HepG2 (cell line): ENCODE measurements around the gene SLC45A3. TPM values are rescaled to one million over a fixed set of nuclear protein-coding genes. Genes with fewer than 3 reads are reported as not detected.

Source experiments
- ARNTL ChIP-seq: sonication (generic); formaldehyde crosslinking; IDR thresholded peaks from 2 replicates; pipeline ENCODE4 v1.4.0; 2020; ENCODE audit warnings: mild to moderate bottlenecking, missing genetic modification reagents
- MNT ChIP-seq: fragments of 450-650 bp; IDR thresholded peaks from 2 replicates; pipeline ENCODE4 v1.6.1; 2016
- MXD3 ChIP-seq: IDR thresholded peaks from 2 replicates; pipeline ENCODE4 v1.6.1; 2016; ENCODE audit warnings: mild to moderate bottlenecking, missing biosample characterization, missing genetic modification reagents
- PBX3 ChIP-seq: sonication (generic); formaldehyde crosslinking; IDR thresholded peaks from 2 replicates; pipeline ENCODE4 v1.8.1; 2023; ENCODE audit warnings: missing genetic modification reagents, inconsistent platforms, borderline replicate concordance
- POGK ChIP-seq: sonication (generic); formaldehyde crosslinking; conservative IDR thresholded peaks from 2 replicates; pipeline ENCODE4 v1.8.0; 2022; ENCODE audit warnings: mild to moderate bottlenecking, moderate library complexity, missing genetic modification reagents
- POGZ ChIP-seq: sonication (generic); formaldehyde crosslinking; IDR thresholded peaks from 2 replicates; pipeline ENCODE4 v1.4.0; 2020; ENCODE audit warnings: mild to moderate bottlenecking, missing genetic modification reagents
- POLR2A ChIP-seq, 2 experiments: IDR thresholded peaks; 2 replicates each; pipeline ENCODE4 v1.6.1; 2011; ENCODE audit warnings: low read depth in 2 of 2, low read length in 2 of 2, mild to moderate bottlenecking in 1 of 2, moderate library complexity in 1 of 2; ENCODE audit not compliant: insufficient read depth in 1 of 2
- RFXAP ChIP-seq: sonication (generic); formaldehyde crosslinking; IDR thresholded peaks from 2 replicates; pipeline ENCODE4 v1.4.0; 2020; ENCODE audit warnings: missing genetic modification reagents, borderline replicate concordance
- SALL1 ChIP-seq: sonication (generic); formaldehyde crosslinking; IDR thresholded peaks from 2 replicates; pipeline ENCODE4 v1.8.0; 2022; ENCODE audit warnings: mild to moderate bottlenecking, missing genetic modification reagents
- SIN3A ChIP-seq: IDR thresholded peaks from 2 replicates; pipeline ENCODE4 v1.6.1; 2011; ENCODE audit warnings: low read depth, mild to moderate bottlenecking, control low read depth, low read length, borderline replicate concordance
- SKIL ChIP-seq: sonication (generic); formaldehyde crosslinking; IDR thresholded peaks from 2 replicates; pipeline ENCODE4 v1.8.0; 2022; ENCODE audit warnings: missing genetic modification reagents, mild to moderate bottlenecking, moderate library complexity, borderline replicate concordance
- UBTF ChIP-seq: sonication (generic); formaldehyde crosslinking; IDR thresholded peaks from 2 replicates; pipeline ENCODE4 v1.4.0; 2020; ENCODE audit warnings: mild to moderate bottlenecking, missing genetic modification reagents
- ZNF124 ChIP-seq: sonication (generic); formaldehyde crosslinking; IDR thresholded peaks from 2 replicates; pipeline ENCODE4 v1.4.0; 2020; ENCODE audit warnings: missing genetic modification reagents
- ZNF207 ChIP-seq: fragments of 450-650 bp; IDR thresholded peaks from 2 replicates; pipeline ENCODE4 v1.6.1; 2016; ENCODE audit warnings: antibody characterized with exemption, borderline replicate concordance
- ZNF253 ChIP-seq: sonication (generic); formaldehyde crosslinking; IDR thresholded peaks from 2 replicates; pipeline ENCODE4 v1.8.0; 2022; ENCODE audit warnings: mild to moderate bottlenecking, missing genetic modification reagents, borderline replicate concordance
- ZNF256 ChIP-seq: sonication (generic); formaldehyde crosslinking; conservative IDR thresholded peaks from 2 replicates; pipeline ENCODE4 v1.4.0; 2020; ENCODE audit warnings: missing genetic modification reagents
- ZNF33B ChIP-seq: sonication (generic); formaldehyde crosslinking; IDR thresholded peaks from 2 replicates; pipeline ENCODE4 v1.5.1; 2020; ENCODE audit warnings: mild to moderate bottlenecking, missing genetic modification reagents
- ZNF644 ChIP-seq: IDR thresholded peaks from 2 replicates; pipeline ENCODE4 v1.6.1; 2016; ENCODE audit warnings: low read depth
- ZNF782 ChIP-seq: sonication (generic); formaldehyde crosslinking; IDR thresholded peaks from 2 replicates; pipeline ENCODE4 v1.4.0; 2020; ENCODE audit warnings: missing genetic modification reagents, mild to moderate bottlenecking, borderline replicate concordance
- ZNF792 ChIP-seq: IDR thresholded peaks from 2 replicates; pipeline ENCODE4 v1.6.1; 2016
- polyA plus RNA-seq, 8 experiments: library from polyadenylated mRNA; depleted of rRNA in 3 of 8; stranded (reverse) in 7 of 8; unstranded in 1 of 8; fragments of >200 nt; fragmentation: Illumina TruSeq in 4 of 8; extraction: Trizol in 4 of 8; gene quantifications; 2 replicates each; pipeline versions ENCODE4 v1.2.1 to v1.2.3, GENCODE V29; 2011 to 2016; ENCODE audit warnings: low read depth in 4 of 8, missing spikeins in 1 of 8, mixed read lengths in 1 of 8; ENCODE audit not compliant: insufficient read depth in 1 of 8
- total RNA-seq, 5 experiments: library from RNA; depleted of rRNA; stranded (reverse); fragments of >200 nt; fragmentation: Illumina TruSeq; extraction: Trizol; gene quantifications; 2 replicates each; pipeline ENCODE4 v1.2.3, GENCODE V29; 2016; ENCODE audit warnings: low read depth in 1 of 5

SLC45A3 gene
- total and polyA plus RNA-seq, 2 of the 13 experiments (the other 11 are each of a cell fraction or from before 2014, with no cell fraction given): 3.4 to 4.1 TPM

GRCh38 chr1:205631010-205631767 lies 49.1 kb downstream of the SLC45A3 start (continued):
- TF ChIP-seq MNT (peak; percentile 41), ZNF207 (no peak), SKIL (CRISPR knock-in tag) (no peak), PBX3 (no peak), MXD3 (CRISPR knock-in tag) (no peak), ZNF782 (CRISPR knock-in tag) (no peak), POLR2A (IDR thresholded peaks at IDR 0.05; ENCODE audit: insufficient read depth in 1 of 2, low read depth in 2 of 2, low read length in 2 of 2) (peak; percentile 75 to 93; a peak in 3 of 4 replicates), ZNF33B (CRISPR knock-in tag) (no peak), UBTF (CRISPR knock-in tag) (peak; percentile 42), SALL1 (CRISPR knock-in tag) (peak; percentile 74), POGZ (peak; percentile 17; the same call in 1 of the 2 replicates), ZNF644 (CRISPR knock-in tag) (no peak), SIN3A (peak; percentile 30; the same call in 1 of the 2 replicates), ZNF253 (no peak), ZNF256 (CRISPR knock-in tag) (0 out of 2 replicates have a peak, but pooled peaks have one; percentile 22), RFXAP (CRISPR knock-in tag) (peak; percentile 43; the same call in 1 of the 2 replicates), ARNTL (CRISPR knock-in tag) (peak; percentile 95), POGK (no peak; the same call in none of the 2 replicates), ZNF792 (CRISPR knock-in tag) (0 out of 2 replicates have a peak, but pooled peaks have one; percentile 28), ZNF124 (CRISPR knock-in tag) (no peak; the same call in 1 of the 2 replicates)
